ENCODE data around the gene OR10J4.
"Not testable (repeated sequence)": the region's sequence is repeated elsewhere in the genome, so short reads cannot be mapped to it uniquely, and the experiment has no call there.

Gene OR10J4

GRCh38 chr1:159431904-159432303, at the start of gene OR10J4:
TSS of gene OR10J4 (plus strand) at chr1:159432204.
- no peak for FAIRE-seq

GRCh38 chr1:159406821-159407220, 25.2 kb upstream of the OR10J4 start:
- FAIRE-seq, result no peak

DNA sequence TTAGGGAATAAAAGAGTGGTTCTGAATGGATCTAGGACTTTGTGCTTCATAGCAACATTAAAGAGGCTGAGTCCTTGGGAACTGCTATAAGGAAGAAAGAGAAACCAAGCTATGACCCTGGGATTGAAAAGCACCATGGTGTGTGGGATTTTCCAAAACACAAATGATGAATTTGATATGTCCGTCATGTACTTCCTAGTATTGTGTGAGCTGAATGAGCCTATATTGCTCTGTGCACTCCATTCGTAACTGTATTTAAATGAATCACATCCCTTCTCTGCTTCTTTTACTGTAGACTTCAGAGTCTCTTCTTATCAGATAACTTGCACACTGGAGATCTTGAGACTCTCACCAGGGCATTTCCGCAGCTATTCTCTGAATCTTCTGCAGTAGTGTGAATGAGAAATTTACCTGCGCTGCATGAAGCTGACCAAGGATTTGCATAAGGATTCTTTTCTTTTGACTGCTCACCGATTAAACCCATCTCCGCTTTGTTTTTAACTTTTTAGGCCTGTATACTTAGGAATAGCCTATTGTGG, 23.1 kb upstream of the OR10J4 start:
- no peak for FAIRE-seq

DNA sequence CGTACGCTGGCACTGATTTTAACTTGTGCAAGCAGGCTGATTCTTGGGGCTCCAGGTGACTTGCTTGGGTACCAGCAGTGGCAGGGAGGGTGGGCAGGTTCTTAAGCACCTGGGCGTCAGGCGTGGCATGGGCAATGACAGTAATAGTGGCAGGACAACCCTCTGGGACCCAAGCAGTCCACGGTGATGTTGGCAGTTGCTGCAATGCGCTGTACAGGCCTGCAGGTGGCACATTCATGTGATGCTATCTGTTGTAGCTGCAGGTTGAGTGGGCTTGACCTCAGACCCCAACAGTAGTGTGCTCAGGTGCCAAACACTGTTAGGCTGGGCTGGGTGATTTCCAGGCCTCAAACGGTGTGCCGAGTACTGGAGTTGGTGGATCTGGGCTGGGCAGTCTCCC, 10.2 kb upstream of the OR10J4 start:
- no peak for FAIRE-seq

DNA sequence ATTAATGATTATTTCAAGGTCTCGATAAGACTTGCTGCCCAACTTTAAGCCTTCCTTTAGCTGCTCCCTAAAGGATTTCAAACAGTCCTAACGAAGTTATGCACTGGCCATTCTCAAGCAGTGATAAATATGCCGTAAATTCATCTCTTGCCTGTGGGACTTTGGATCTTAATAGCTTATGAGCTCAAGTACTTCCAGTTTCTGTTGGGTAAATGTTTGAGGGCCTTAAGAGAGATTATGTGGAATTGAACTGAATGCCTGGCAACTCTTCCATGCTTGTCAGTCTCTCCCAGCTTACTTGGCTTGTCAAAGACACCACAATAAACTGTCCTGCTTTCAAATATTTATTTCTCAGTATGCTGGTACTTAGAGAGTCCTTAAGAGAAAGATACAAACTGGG, 3.5 kb upstream of the OR10J4 start:
- FAIRE-seq, result no peak

GRCh38 chr1:159429074-159429861, 2.7 kb upstream of the OR10J4 start:
- FAIRE-seq, result no peak

- no peak for FAIRE-seq
Measured at GRCh38 chr1:159430985-159431384, 1.0 kb upstream of the OR10J4 start.

DNA sequence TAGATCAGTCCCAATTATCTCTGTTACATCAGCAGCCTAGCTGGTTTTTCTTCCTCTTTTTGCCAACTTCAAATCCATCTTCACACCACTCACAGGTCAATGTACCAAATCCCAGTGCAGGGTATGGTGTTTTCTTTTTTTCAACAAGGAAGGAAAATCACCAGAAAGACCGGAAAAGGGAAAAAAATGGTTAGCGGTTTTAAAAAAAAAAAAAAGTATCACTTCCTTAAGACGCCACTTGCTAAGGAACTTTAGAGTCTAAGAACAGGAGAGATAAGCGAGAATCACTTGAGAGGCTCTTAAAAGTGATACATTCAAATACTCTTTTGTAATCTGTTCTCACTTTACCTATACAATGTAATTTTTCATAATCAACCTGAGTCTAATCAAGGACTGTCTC, 4.5 kb downstream of the OR10J4 start:
- no peak for FAIRE-seq

GRCh38 chr1:159439422-159439821, 7.4 kb downstream of the OR10J4 start, which contains the start of gene OR10J1:
TSS of gene OR10J1 (plus strand) at chr1:159439722. CDS start at chr1:159439792, 70 bp downstream.
- FAIRE-seq, result no peak

- no peak for FAIRE-seq
Measured at GRCh38 chr1:159441360-159441759, 9.4 kb downstream of the OR10J4 start.

DNA sequence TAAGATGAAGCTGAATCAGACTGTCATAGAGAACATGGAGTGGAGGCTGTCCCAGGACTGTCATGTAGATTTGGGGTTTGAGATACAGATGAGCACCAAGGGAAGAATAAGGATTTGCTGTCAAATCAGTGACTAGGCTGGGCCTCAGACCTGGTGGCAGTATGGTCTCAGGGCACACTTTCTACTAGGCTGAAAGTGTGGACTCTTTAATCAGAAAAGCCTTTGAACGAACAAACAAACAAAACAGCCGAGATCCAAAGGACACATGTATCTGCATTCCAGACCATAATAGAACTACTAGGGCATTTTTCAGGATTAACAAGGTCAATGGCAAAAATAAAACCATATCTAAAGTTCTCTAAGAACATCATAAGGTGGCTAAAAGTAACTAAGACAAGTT, 10.4 kb downstream of the OR10J4 start:
- FAIRE-seq, result no peak

DNA sequence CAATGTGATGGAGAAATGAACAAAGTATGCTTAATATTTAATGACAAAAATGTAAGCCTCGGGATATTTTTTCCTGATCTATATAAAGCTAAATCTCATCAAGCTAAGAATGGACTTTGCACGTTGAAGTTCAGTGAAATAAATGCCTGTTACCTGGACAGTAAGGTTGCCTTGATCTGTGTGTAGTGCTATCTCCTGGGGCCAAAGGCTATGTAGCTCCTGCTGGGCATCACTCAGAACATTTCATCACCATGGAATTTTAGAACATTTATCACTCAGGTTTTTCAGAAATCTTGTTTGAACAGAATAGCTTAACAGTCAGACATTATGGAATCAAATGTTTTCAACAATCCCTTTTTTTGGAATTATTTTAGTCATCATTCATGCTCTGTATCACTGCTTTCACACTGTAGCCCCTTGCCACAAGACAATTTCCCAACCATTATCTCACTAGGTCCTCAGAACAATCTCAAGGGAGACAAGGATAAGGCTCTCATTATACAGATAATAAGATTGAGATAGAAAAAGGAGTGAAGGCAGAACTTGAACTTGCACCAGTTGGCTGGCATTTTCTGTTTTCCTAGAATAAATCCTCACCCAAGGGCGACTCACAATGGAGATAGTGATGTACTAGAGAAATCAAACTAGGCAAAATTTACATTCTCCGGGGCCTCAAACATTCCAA, 11.2 kb downstream of the OR10J4 start:
- no peak for FAIRE-seq

GRCh38 chr1:159444511-159444910, 12.5 kb downstream of the OR10J4 start:
- no peak for FAIRE-seq

DNA sequence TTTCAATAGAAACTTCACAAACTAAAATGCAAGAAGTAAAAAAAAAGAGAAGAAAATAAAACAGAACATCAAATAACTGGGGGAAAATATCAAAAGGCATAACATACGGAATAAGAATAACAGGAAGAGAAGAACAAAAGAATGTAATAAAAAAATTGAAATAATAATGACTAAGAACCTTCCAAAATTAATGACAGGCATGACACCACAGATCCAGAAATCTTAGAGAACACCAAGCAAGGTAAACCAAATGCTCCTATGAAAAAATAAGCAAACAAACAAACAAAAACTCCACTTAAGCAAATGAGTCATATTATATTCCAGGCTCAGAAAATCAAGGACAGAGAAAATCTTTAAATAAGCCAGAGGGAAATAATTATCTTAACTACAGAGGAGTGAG, 16.2 kb downstream of the OR10J4 start:
- FAIRE-seq, result no peak

DNA sequence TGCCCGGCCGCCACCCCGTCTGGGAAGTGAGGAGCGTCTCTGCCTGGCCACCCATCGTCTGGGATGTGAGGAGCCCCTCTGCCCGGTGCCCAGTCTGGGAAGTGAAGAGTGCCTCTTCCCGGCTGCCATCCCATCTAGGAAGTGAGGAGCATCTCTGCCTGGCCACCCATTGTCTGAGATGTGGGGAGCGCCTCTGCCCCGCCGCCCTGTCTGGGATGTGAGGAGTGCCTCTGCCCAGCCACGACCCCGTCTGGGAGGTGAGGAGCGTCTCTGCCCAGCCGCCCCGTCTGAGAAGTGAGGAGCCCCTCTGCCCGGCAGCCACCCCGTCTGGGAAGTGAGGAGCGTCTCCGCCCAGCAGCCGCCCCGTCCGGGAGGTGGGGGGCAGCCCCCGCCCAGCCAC, 17.6 kb downstream of the OR10J4 start:
- not testable (repeated sequence) for FAIRE-seq

GRCh38 chr1:159459551-159459950, 27.5 kb downstream of the OR10J4 start:
- FAIRE-seq, result no peak

GRCh38 chr1:159465191-159465603, 33.2 kb downstream of the OR10J4 start:
- FAIRE-seq, result no peak

GRCh38 chr1:159468321-159468720, 36.3 kb downstream of the OR10J4 start:
- no peak for FAIRE-seq

DNA sequence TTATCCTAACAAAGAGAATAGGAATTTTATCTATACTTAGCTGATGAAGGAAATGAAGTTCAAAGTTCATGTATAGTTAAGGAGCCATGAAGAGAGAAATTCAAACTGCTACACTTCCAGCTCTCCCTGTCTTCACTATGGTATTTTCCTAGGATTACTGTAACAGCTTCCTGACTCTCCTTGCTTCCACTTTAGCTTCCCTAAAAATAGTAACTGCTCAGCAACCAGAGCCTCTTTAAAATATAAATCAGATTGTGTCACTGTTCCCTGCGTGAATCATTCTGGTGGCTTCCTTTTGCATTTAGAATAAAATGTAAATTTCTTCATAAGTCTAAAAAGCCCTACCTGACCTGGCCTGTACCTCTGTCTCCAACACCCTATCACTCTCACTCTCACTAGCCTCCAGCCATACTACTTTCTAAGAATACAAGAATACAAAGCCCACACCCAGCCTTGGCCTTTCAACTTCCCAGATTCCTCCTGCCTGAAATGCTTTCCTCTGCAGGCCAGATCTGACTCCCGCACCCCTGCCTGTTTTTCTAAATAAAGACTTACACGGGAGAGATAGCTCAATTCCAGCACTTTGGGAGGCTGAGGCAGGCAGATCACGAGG, 38.0 kb downstream of the OR10J4 start:
- FAIRE-seq, result no peak

GRCh38 chr1:159473335-159473734, 41.3 kb downstream of the OR10J4 start:
- no peak for FAIRE-seq

DNA sequence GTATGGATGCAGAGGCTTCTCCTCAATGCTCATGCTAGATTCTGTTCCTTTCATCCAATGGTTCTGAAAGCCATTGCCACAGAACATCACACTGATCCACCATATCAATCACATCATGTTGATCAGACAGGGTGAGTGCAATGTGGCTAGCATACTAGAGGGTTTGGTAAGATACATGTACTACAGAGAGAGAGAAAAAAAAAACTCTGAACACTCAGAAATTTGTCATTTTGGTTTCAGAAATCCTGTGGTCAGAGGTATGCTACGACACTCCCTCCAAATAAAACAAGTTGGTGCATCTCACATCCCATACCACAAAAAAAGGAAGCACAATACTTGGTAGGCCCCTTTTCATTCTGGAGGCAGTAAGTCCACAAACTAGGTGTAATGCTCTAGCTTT, 42.9 kb downstream of the OR10J4 start:
- FAIRE-seq, result no peak
